Suprapubic skin (tissue), 4 donors: ENCODE data around the gene SEC14L1. TPM values are rescaled to one million over a fixed set of nuclear protein-coding genes. Genes with fewer than 3 reads are reported as not detected.

ENCODE experiments used
- DNase-seq, 2 donors: peaks; one replicate each; pipeline ENCODE4 v3.0.0-alpha.2; 2019; ENCODE audit warnings: low spot score in 2 of 2
- H3K27ac ChIP-seq: fragments of 200-600 bp; sonication (generic); one replicate; pipeline ENCODE4 v1.5.1; 2019
- H3K27me3 ChIP-seq: fragments of 200-600 bp; sonication (generic); one replicate; pipeline ENCODE4 v1.5.1; 2019
- H3K36me3 ChIP-seq: fragments of 200-600 bp; sonication (generic); one replicate; pipeline ENCODE4 v1.5.1; 2019
- H3K4me1 ChIP-seq: fragments of 200-600 bp; sonication (generic); one replicate; pipeline ENCODE4 v1.5.1; 2019
- H3K4me3 ChIP-seq: fragments of 200-600 bp; sonication (generic); one replicate; pipeline ENCODE4 v1.5.1; 2019; ENCODE audit warnings: mild to moderate bottlenecking
- H3K9me3 ChIP-seq: fragments of 200-600 bp; sonication (generic); one replicate; pipeline ENCODE4 v1.5.1; 2019
- CTCF ChIP-seq, 2 donors: fragments of 200-600 bp in 1 of 2; fragments of 450-650 bp in 1 of 2; sonication (generic) in 1 of 2; IDR thresholded peaks; one replicate each; pipeline ENCODE4 v1.5.1; 2016 to 2019; ENCODE audit warnings: antibody characterized with exemption in 2 of 2, mild to moderate bottlenecking in 1 of 2, moderate library complexity in 1 of 2
- EP300 ChIP-seq: sonication (generic); formaldehyde crosslinking; IDR thresholded peaks from one replicate; pipeline ENCODE4 v1.6.1; 2017; ENCODE audit warnings: antibody characterized with exemption
- POLR2A ChIP-seq, 2 donors: fragments of 450-650 bp; IDR thresholded peaks; one replicate each; pipeline ENCODE4 v1.6.1; 2017; ENCODE audit warnings: antibody characterized with exemption in 2 of 2, mild to moderate bottlenecking in 2 of 2, moderate library complexity in 2 of 2
- POLR2AphosphoS5 ChIP-seq, 3 donors: sonication (generic); formaldehyde crosslinking; IDR thresholded peaks; one replicate each; pipeline ENCODE4 v1.6.1; 2017; ENCODE audit warnings: antibody characterized with exemption in 3 of 3
- WGBS: methylation state at CpG from one replicate; pipeline ENCODE4 v1.1.5; 2018; 5-methylcytosine and 5-hydroxymethylcytosine counted together
- total RNA-seq, 4 donors: library from RNA; depleted of rRNA; stranded (reverse); fragments of >200 nt; gene quantifications; one replicate each; pipeline ENCODE4 v1.1.0, GENCODE V29; 2016

Gene SEC14L1
- total RNA-seq, 4 donors from 2014 or later = 35.5 to 87.3 (median 51.6) TPM

GRCh38 chr17:77257169-77257568 is 116.4 kb downstream of the SEC14L1 start:
- DNase-seq = no peak
- Histone ChIP-seq H3K4me1 (peaks cover 8% of the 10 kb centered on the region), H3K4me3 (no peak overlapping the region), H3K36me3 (no peaks in the 10 kb centered on the region), H3K27ac (no peak overlapping the region), H3K27me3 (peaks cover 16% of the 10 kb centered on the region), H3K9me3 (no peaks in the 10 kb centered on the region)
- 97% methylated on average over 1 of the region's 1 CpG for WGBS
- TF ChIP-seq POLR2A (IDR thresholded peaks at IDR 0.05) = no peak
- no peak for TF ChIP-seq POLR2AphosphoS5 (IDR thresholded peaks at IDR 0.05)
- TF ChIP-seq EP300 = no peak
- no peak for TF ChIP-seq CTCF (IDR thresholded peaks at IDR 0.05)

DNA sequence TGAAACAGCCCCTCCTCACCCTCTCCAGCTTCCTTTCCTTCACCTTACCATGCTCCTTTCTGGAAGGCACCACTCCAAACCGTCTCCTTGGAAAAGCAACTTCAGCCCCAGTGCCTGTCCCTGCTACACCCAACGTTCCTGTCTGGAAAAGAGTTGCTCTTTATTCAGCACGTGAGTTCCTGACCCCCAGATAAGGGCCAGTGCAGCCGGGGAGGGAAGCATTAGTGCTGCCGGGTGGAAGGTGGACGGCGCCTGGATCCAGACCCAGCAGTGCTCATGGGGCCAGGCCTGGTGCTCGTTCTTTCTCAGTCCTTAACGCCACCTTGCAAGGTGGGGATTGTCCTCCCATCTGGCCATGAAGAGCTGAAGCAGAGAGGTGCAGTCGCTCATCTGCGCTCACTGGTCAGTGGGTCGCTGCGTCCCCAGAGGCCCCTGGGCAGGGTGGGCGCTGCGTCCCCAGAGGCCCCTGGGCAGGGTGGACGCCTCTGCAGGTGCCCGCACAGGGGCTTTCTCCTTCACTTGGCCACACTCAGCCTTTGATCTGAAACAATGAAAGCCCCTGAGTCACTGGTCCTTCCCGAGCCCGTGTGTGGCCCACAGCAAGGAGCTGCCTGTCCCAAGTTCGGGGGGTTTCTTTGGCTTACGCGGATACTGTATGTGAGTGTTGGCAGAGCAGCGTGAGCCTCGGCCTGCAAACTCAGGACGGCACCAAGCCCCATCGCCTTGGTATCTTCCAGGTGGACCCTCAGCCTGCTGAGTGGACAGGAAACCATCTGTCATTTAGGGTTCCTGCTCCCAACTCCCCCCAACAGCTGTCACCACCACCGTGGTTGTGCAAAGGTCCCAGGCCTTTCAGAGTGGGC is 117.1 kb downstream of the SEC14L1 start:
- 87% methylated on average over 25 of the region's 27 CpGs for WGBS
- H3K36me3 ChIP-seq = no peaks in the 10 kb centered on the region

DNA sequence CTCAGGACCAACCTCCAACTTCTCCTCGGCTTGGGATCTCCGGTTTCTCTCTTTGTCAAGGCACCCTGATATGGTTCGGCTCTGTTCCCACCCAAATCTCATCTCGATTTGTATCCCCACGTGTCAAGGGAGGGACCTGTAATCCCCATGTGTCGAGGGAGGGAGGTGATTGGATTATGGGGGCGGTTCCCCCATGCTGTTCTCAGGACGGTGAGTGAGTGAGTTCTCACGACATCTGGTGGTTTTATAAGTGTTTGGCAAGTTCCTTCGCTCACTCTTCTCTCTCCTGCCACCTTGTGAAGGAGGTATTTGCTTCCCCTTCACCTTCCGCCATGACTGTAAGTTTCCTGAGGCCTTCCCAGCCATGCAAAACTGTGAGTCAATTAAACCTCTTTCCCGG is 117.9 kb downstream of the SEC14L1 start:
- H3K27me3 ChIP-seq = peaks cover 16% of the 10 kb centered on the region
- H3K36me3 ChIP-seq = no peaks in the 10 kb centered on the region
- 93% methylated on average over 12 of the region's 12 CpGs for WGBS
- no peak for TF ChIP-seq POLR2A (IDR thresholded peaks at IDR 0.05)
- TF ChIP-seq POLR2AphosphoS5 (IDR thresholded peaks at IDR 0.05) = no peak
- TF ChIP-seq CTCF (IDR thresholded peaks at IDR 0.05) = no peak
- no peak for TF ChIP-seq EP300
- no peak overlapping the region for H3K27ac ChIP-seq
- H3K9me3 ChIP-seq = no peaks in the 10 kb centered on the region
- H3K4me3 ChIP-seq = no peak overlapping the region
- DNase-seq = no peak
- peaks cover 8% of the 10 kb centered on the region for H3K4me1 ChIP-seq

More for the DNA sequence above, 117.1 kb downstream of the SEC14L1 start:
- DNase-seq = no peak
- Histone ChIP-seq H3K4me3 (no peak overlapping the region), H3K27me3 (peaks cover 16% of the 10 kb centered on the region), H3K4me1 (peaks cover 8% of the 10 kb centered on the region), H3K27ac (no peak overlapping the region), H3K9me3 (no peaks in the 10 kb centered on the region)
- TF ChIP-seq EP300 = no peak
- no peak for TF ChIP-seq CTCF (IDR thresholded peaks at IDR 0.05)
- TF ChIP-seq POLR2A (IDR thresholded peaks at IDR 0.05) = no peak
- no peak for TF ChIP-seq POLR2AphosphoS5 (IDR thresholded peaks at IDR 0.05)

GRCh38 chr17:77264617-77265230 is 124.0 kb downstream of the SEC14L1 start:
- WGBS = 79% methylated on average over 22 of the region's 22 CpGs
- DNase-seq = no peak
- no peaks in the 10 kb centered on the region for H3K36me3 ChIP-seq
- no peaks in the 10 kb centered on the region for H3K27me3 ChIP-seq
- H3K4me3 ChIP-seq = no peak overlapping the region
- no peaks in the 10 kb centered on the region for H3K4me1 ChIP-seq
- H3K27ac ChIP-seq = no peak overlapping the region
- no peak for TF ChIP-seq CTCF (IDR thresholded peaks at IDR 0.05)
- TF ChIP-seq POLR2A (IDR thresholded peaks at IDR 0.05) = no peak
- TF ChIP-seq POLR2AphosphoS5 (IDR thresholded peaks at IDR 0.05) = no peak
- TF ChIP-seq EP300 = no peak
- H3K9me3 ChIP-seq = no peaks in the 10 kb centered on the region

GRCh38 chr17:77266213-77266612 is 125.4 kb downstream of the SEC14L1 start:
- TF ChIP-seq POLR2A (IDR thresholded peaks at IDR 0.05) (no peak), CTCF (IDR thresholded peaks at IDR 0.05) (no peak), POLR2AphosphoS5 (IDR thresholded peaks at IDR 0.05) (no peak), EP300 (no peak)
- WGBS = 82% methylated on average over 4 of the region's 4 CpGs
- Histone ChIP-seq H3K27me3 (no peaks in the 10 kb centered on the region), H3K4me3 (no peak overlapping the region), H3K27ac (no peak overlapping the region), H3K4me1 (no peaks in the 10 kb centered on the region), H3K36me3 (no peaks in the 10 kb centered on the region), H3K9me3 (no peaks in the 10 kb centered on the region)
- DNase-seq = no peak
